ENCODE data around the gene FMN1.

Gene FMN1

DNA sequence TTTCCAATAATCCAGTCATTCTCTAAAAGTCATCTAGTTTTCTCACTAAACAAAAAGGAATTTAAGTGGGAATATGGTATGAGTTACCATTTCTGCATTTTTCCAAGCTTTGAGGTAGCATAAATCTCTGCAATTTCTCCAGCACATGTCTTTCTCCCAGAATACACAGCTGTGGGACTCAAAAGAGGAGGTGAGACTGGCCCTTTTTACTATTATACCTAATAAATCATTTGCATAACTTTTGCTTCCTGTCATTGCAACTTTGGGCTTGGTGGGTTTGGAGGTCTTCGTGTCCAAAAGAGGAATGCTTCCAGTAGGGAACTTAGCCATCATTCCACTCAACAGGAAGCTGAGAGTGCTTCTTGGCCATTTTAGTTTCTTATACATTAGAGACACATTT, 94.8 kb downstream of the FMN1 start:
- peaks cover 0 to 10% of the 10 kb centered on the region in 2 donors for H3K9me3 Mint-ChIP-seq
- ATAC-seq: no peak
- DNase-seq: no peak
- peaks cover 8% of the 10 kb centered on the region for H3K4me1 Mint-ChIP-seq
- no peak overlapping the region for H3K4me3 Mint-ChIP-seq
- no peak overlapping the region for H3K27ac Mint-ChIP-seq
- H3K27me3 Mint-ChIP-seq: no peaks in the 10 kb centered on the region

- DNase-seq (no peak), ATAC-seq (no peak)
- Mint-ChIP-seq H3K27ac (no peak overlapping the region), H3K4me1 (peaks cover 8% of the 10 kb centered on the region), H3K4me3 (no peak overlapping the region), H3K27me3 (no peaks in the 10 kb centered on the region), H3K9me3 (peaks cover 0 to 10% of the 10 kb centered on the region in 2 donors)
Observed at GRCh38 chr15:33099213-33099612, 95.3 kb downstream of the FMN1 start.

DNA sequence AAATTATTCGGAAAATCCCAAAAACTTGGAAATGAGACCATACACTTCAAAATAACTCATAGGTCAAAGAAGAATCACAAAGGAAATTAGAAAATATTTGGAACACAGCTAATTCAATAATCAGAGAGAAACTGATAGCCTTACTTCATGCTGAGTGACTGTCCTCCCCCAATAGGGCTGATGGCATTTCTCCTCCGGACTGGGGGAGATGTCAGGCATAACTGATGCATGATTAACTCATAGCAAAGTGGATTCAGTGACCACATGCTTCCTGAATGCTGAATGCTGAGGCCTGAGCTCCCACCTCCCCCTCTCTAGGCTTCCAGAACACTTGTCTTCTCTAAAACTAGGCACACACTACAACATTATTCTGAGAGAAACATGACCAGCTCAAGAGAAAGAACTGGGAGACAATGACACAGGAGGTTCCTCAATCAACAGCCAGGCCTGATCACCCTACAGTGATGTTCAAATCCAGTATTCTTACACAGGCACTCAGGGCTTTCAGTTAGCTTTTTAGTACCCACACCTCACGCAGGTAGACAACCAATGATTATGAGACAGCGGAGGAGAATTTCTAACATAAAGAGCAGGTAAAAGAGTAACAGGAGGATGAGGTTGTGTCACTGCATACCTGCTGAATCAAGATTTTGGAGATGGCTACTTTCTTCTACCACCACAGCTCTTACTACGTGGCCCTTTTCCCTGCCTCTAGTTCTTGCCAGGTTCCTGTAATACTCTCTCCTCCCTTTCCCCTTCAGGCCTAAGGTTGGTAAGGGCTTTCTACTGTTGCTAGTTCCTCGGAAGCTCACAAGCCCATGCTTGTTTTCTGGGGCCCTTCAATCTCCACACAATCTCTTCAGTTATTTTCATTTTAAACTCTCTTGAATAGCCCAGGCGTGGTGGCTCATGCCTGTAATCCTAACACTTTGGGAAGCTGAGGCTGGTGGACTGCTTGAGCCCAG, 96.1 kb downstream of the FMN1 start:
- Mint-ChIP-seq H3K4me1 (peaks cover 8% of the 10 kb centered on the region), H3K27me3 (no peaks in the 10 kb centered on the region), H3K9me3 (peaks cover 0 to 10% of the 10 kb centered on the region in 2 donors), H3K27ac (peak overlapping the region in 1 of 2 donors; percentile 45), H3K4me3 (no peak overlapping the region)
- DNase-seq (no peak), ATAC-seq (no peak)

DNA sequence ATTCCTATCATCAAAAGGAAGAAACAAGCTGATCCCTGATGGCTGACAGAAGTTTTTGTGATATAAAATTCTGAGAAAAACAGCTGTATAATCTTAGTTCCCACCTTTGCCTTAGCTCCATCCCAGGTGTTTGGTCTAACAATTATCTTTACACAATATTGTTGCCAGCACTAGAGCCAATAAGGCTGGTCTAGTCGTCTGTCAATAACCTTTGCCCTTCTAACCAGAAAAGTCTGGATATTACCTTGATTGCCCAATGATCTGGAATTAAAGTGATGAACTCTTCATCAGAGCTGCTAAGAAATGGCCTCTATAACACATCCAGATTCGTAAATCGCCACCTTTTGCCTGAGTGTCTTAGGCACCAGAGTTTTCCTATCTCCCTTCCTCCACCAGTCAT, 98.4 kb downstream of the FMN1 start:
- Mint-ChIP-seq H3K9me3 (no peaks in the 10 kb centered on the region), H3K4me3 (no peak overlapping the region), H3K27me3 (no peaks in the 10 kb centered on the region), H3K4me1 (peaks cover 13% of the 10 kb centered on the region), H3K27ac (no peak overlapping the region)
- no peak for ATAC-seq
- no peak for DNase-seq

GRCh38 chr15:33095641-33096040, 98.9 kb downstream of the FMN1 start:
- Mint-ChIP-seq H3K27me3 (no peaks in the 10 kb centered on the region), H3K4me1 (peaks cover 13% of the 10 kb centered on the region), H3K9me3 (no peaks in the 10 kb centered on the region), H3K27ac (no peak overlapping the region), H3K4me3 (no peak overlapping the region)
- DNase-seq: no peak
- ATAC-seq: no peak

DNA sequence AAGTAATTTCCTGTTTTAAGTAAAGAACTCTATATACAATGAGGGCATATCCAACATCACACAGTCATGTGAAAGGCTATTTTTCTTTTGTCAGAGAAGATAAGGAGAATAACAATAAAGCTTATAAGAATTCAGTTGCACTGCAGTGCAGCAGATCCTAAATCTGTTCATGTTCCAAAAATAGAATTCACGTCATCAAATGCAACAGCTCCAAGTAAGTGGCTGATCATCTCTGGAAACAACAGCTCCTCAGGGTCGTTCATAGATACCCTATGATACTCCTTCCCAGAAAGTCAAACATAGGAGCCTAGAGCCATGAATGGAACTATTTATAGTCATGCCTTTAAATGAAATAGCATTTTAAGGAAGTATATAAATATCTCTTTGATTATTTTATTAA, 100.2 kb downstream of the FMN1 start:
- ATAC-seq (no peak), DNase-seq (no peak)
- Mint-ChIP-seq H3K9me3 (no peaks in the 10 kb centered on the region), H3K4me1 (peaks cover 13% of the 10 kb centered on the region), H3K27ac (no peak overlapping the region), H3K27me3 (no peaks in the 10 kb centered on the region), H3K4me3 (no peak overlapping the region)

DNA sequence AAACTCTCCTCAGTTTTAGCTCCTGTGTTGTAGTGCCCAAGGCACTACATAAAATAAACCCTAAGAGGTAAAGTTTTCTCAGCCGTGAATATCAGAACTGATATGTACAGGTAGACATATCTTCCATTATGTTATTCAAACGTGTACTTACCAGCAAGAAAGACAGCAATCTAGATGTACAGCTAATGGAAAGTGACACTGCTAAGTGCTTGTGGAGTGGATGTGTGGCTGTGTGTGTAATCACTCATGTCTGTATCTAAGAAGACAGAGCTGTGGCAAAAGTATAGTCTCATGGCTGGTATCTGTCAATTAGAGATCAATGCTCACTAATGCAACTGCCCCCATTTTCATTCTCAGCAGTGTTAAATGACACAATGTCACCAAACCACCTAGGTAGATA, 101.3 kb downstream of the FMN1 start:
- no peak for DNase-seq
- Mint-ChIP-seq H3K4me1 (peaks cover 8% of the 10 kb centered on the region), H3K9me3 (no peaks in the 10 kb centered on the region), H3K4me3 (no peak overlapping the region), H3K27ac (no peak overlapping the region), H3K27me3 (no peaks in the 10 kb centered on the region)
- no peak for ATAC-seq

- DNase-seq: no peak
- Mint-ChIP-seq H3K9me3 (no peaks in the 10 kb centered on the region), H3K27me3 (no peaks in the 10 kb centered on the region), H3K27ac (peak overlapping the region; percentile 19 to 24), H3K4me1 (peaks cover 6% of the 10 kb centered on the region), H3K4me3 (peak overlapping the region in 1 of 2 donors; percentile 14)
- no peak for ATAC-seq
Observed at GRCh38 chr15:33091983-33092693, 102.4 kb downstream of the FMN1 start.

- peaks cover 6% of the 10 kb centered on the region for H3K4me1 Mint-ChIP-seq
- H3K4me3 Mint-ChIP-seq: no peak overlapping the region
- no peaks in the 10 kb centered on the region for H3K9me3 Mint-ChIP-seq
- H3K27me3 Mint-ChIP-seq: no peaks in the 10 kb centered on the region
- DNase-seq: no peak
- peak; percentile 68 for ATAC-seq
- H3K27ac Mint-ChIP-seq: no peak overlapping the region
Observed at GRCh38 chr15:33089878-33090757, 104.4 kb downstream of the FMN1 start.

DNA sequence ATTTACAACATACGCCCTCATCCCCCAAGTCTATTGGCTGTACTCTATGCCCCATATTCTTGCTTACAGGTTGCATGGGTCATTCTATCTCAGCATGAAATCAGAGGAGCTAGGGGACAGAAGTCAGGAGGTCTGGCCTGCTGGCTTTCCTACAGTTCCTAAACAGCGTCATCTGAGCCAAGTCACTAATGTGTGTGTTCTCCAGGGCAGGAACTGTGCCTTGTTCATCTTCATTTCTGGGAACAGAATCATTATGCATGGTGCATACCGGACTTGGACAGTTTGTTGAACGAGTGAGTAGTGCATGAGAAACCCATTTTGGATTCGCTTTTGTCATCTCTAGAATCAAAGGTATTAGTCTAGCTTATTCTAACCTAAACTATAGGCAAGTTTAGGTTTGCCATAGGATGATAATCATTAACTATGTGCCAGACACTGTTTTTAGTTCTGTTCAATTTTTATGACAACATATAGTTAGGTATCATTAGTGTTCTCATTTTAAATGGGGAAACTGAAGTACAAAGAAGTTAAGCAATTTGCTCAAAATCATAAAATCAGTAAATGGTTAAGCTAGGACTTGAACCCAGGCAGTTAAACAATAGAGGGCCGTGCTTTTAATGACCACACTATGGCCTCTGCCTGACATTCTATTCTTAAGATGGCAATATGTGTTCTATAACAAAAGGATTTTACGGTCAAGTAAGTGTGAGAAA, 105.2 kb downstream of the FMN1 start:
- H3K27me3 Mint-ChIP-seq: no peaks in the 10 kb centered on the region
- no peaks in the 10 kb centered on the region for H3K9me3 Mint-ChIP-seq
- no peak for DNase-seq
- ATAC-seq: no peak
- H3K4me3 Mint-ChIP-seq: no peak overlapping the region
- peaks cover 6% of the 10 kb centered on the region for H3K4me1 Mint-ChIP-seq
- H3K27ac Mint-ChIP-seq: no peak overlapping the region

- no peak for DNase-seq
- no peak overlapping the region for H3K27ac Mint-ChIP-seq
Observed at GRCh38 chr15:33086500-33087121, 107.9 kb downstream of the FMN1 start.

GRCh38 chr15:33084661-33085060, 109.9 kb downstream of the FMN1 start:
- H3K27ac Mint-ChIP-seq: peak overlapping the region in 1 of 2 donors; percentile 69
- H3K27me3 Mint-ChIP-seq: no peaks in the 10 kb centered on the region
- DNase-seq (no peak), ATAC-seq (no peak)
- H3K4me3 Mint-ChIP-seq: no peak overlapping the region
- no peaks in the 10 kb centered on the region for H3K4me1 Mint-ChIP-seq
- H3K9me3 Mint-ChIP-seq: no peaks in the 10 kb centered on the region

More at GRCh38 chr15:33086500-33087121, 107.9 kb downstream of the FMN1 start:
- Mint-ChIP-seq H3K4me3 (no peak overlapping the region), H3K27me3 (no peaks in the 10 kb centered on the region), H3K9me3 (no peaks in the 10 kb centered on the region), H3K4me1 (no peaks in the 10 kb centered on the region)
- peak; percentile 70 for ATAC-seq

GRCh38 chr15:33083232-33084081, 111.1 kb downstream of the FMN1 start:
- Mint-ChIP-seq H3K27me3 (no peaks in the 10 kb centered on the region), H3K4me1 (no peaks in the 10 kb centered on the region), H3K27ac (no peak overlapping the region), H3K4me3 (no peak overlapping the region), H3K9me3 (no peaks in the 10 kb centered on the region)
- DNase-seq: no peak
- no peak for ATAC-seq

DNA sequence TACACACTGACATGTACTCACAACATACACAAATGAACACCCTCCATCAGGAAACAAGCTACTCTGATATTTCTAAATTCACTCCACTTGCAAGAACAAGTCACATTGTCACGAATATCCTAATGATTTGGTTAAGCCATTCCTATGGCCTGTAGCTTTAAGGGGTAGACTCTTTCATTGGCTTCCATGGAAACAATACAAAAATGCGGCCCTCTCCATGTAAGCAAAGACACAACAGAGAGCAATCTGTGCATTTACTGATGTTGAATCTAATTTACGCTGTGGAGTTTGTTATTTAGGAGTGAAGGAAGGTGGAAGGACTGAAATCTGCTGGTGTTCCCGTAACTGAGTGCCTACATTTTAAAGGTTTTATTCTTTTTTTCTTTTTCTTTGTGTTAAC, 114.5 kb downstream of the FMN1 start:
- no peak for DNase-seq
- no peaks in the 10 kb centered on the region for H3K27me3 Mint-ChIP-seq
- H3K4me3 Mint-ChIP-seq: no peak overlapping the region
- H3K4me1 Mint-ChIP-seq: no peaks in the 10 kb centered on the region
- no peak overlapping the region for H3K27ac Mint-ChIP-seq
- no peaks in the 10 kb centered on the region for H3K9me3 Mint-ChIP-seq
- no peak for ATAC-seq
